Right ventricle myocardium inferior (tissue), 1 donor: Measurements from ENCODE around the gene TTLL11. TPM values are rescaled to one million over a fixed set of nuclear protein-coding genes. Genes with fewer than 3 reads are reported as not detected.
"Not testable (repeated sequence)": the region's sequence is repeated elsewhere in the genome, so short reads cannot be mapped to it uniquely, and the experiment has no call there.

Experiments used
- ATAC-seq: fragments of 200-7000 bp; cut with Tn5 transposase; one replicate; pipeline ENCODE4 v1.9.1; 2020; ENCODE audit warnings: mild to moderate bottlenecking, moderate library complexity
- DNase-seq: peaks from one replicate; pipeline ENCODE4 v3.0.0; 2021; ENCODE audit errors: missing footprints
- intact Hi-C: fragments of 100-400 bp; cut with DNase I; formaldehyde crosslinking; loops from one replicate; pipeline ENCODE4 v1.11.0; 2022
- total RNA-seq: library from RNA; stranded (reverse); fragmentation: NEBNext Ultra II Directional; extraction: Animal tissue kit (Norgen Biotek cat#: 25700); gene quantifications from one replicate; pipeline ENCODE4 v1.2.1, GENCODE V29; 2021
- donor health status: DM: no; HTN: yes; CAD: no; lungs with severe emphysema.

Gene TTLL11
- total RNA-seq, 1 donor from 2014 or later, result 5.0 TPM

DNA sequence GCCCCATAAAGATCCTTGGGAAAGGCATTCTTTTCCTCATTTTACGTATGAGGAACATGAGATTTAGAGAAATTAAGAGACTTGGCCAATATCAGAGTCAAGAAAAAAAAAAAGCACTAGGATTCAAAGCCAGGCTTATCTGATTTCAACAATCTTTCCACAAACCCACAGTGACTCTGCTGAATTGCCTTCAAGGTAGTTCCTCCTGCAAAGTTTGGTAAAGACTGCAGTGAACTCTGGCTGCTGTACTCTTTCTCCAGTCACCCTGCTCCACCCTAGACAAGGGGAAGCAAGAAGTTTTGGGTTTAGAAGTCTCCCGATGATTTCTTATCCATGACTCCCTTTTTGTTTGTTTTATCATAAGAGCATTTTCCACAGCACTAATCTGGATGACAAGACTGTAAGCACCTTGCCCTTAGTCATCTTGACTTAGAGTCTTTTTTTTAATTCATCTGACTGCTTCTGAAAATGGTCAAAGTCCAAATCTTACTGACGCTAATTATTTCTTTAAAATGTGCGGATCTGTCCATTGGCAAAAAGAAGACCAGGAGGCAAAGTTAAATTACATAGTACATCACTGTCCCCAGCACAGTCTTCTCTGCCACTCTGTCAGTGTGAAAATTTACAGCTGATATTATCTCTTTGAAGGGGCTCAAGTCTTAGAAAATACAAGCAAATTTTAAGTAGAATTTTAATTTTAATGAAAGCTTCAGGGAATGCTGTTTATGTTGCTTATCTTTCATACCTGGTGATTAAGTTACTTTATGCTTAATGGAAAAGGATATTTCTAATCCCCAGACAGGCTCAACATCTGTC, 180.1 kb downstream of the TTLL11 start:
- no peak for ATAC-seq
- intact Hi-C loops, result no loop called here
- DNase-seq, result no peak

DNA sequence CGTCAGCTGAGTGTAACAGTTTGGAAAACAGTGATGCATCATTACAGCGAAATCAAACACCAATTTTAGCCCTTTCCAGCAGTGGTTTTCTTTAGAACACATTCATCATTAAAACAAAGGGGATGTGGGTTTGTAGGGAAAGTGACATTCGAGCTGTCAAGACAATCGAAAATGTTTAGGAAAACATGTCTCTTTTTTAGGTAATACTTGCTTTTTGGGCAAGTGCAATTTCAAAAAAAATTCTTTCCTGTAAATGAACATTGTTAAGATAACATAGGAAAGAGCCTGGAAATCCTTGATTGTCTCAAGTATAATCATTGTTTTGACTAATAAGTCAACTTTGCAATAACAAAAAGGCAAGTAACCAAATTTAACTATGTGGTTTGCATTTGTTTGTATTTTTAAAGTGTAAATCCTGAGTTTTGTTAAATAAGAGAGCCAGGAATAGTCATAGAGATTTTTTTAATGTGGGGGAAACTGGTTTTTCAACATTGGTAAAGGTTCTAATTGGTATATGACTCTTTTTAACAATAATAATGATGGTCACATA, 182.5 kb downstream of the TTLL11 start:
- no peak for DNase-seq
- no peak for ATAC-seq
- intact Hi-C loops, result no loop called here

DNA sequence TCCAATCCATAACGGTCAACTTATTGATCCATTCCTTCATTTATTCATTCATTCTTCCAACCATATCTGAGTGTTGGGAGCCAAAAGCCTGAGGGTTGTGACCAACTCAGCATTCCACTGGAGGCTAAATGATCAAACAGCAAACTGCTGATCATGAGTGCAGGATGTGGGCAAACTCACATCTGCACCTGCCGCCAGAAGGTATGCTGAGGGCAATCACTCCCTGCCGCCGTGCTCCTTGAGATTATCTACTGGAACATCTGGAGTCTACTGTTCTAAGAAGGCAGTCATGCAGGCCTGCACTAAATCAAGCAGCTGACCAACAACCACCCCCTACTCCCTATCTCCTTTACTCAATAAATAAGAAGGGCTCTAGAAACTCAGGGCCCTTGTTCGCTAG, 184.0 kb downstream of the TTLL11 start:
- ATAC-seq (no peak), DNase-seq (no peak)
- intact Hi-C loops, result no loop called here

DNA sequence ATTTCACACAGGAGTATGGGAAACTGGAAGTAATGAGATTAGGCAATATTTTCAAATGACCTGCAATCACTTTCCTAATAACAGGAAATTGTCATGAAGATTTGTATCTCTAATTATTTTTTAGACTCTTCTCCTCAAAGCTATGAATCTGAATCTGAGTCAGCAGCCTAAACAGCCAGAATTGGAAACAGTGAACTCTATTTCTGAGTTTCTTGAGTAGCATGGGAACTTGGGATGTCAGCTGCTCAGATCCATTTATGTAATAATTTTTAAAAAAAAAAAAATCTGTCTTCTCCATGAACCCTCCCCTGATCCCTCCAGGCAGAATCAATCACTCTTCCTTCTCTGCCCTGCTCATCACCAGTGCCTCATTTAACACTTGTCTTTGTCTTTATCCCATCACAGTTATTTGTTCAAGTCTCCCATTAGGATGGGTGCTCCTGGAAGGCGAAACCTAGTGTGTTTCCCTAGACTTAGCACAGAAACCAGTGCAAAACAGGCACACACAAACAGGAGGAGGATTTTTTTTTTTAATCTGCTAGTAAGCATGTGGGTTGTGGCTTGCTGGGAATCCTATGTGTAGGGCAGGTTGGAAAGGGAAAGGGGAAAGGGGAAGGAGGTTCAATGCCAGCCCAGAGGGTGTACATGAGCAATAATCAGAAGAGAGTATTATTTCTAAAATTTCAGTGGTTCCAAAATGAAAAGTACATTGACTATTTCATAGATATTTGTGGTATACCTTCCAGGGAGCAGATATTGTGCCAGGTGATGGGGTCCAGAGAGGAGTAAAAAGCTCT, 186.8 kb downstream of the TTLL11 start:
- ATAC-seq (no peak), DNase-seq (no peak)
- intact Hi-C loops, result no loop called here

DNA sequence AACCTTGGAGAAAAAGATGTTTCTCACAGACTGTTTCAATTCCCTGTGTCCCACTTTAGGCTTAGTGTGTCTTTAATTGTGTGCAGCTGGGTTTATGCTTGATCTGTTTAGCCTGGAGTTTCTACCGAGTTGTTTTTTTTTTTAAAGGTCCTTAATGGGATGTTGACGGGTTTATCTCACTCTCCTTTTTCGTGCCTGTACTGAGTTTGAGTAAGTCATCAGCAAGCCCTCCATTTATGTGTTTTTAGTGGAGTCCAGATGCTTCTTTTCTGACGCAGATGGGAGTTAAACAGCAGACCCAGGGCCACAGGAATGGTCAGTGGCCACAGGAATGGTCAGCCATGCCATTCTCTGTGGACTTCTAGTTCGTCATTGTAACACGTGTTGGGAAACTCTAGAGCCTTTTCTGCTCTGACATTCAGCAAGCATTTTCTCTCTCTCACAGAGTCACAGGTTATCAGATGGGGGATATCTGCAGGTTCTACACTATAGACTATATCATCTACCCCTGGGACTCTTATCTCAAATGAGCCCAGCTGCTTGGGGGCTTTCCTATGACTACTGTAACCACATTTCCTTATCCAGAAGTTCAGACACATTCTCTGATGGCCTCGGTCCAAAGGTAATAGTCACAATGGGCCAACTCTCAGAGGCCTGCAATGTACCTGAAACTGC, 190.5 kb downstream of the TTLL11 start:
- DNase-seq, result no peak

DNA sequence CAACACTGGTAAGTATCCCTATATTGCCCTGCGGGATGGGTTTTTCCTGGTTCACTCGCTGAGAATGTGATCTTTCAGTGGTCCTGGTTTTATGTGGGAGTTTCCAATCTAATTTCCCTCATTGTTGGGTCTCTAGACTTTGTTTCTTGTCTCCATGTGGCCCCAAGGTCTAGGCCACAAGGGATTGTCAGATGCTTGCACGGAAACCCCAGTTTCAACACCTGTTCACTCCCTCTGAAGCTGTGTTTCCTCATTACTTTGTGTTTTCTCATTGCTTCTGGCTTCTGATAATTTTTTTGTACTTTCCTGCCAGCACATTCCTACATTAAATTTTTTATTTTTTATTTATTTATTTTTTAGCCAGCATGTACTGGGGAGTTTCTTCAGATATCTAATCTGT, 191.5 kb downstream of the TTLL11 start:
- intact Hi-C loops, result no loop called here
- ATAC-seq, result no peak
- no peak for DNase-seq

More for the DNA sequence above, 190.5 kb downstream of the TTLL11 start:
- peak; percentile 85 for ATAC-seq
- intact Hi-C loops, result no loop called here

DNA sequence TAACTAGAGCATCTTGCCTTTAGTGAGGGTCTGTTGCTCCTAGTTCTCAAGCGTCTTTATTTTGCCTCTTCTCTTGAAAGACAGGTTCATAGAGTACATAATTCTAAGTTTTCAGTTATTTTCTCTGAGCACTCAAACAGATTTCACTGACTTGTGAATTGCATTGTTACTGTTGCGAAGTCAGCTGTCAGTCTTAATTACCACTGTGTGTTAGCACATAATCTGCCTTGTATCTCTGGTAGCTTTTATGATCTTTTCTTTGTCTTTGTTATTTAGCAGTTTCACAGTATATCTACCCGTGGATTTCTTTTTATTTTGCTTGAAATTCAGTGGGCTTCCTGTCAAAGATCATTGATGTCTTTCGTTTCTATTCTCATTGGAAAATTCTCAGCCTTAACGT, 192.9 kb downstream of the TTLL11 start:
- DNase-seq (no peak), ATAC-seq (no peak)
- intact Hi-C loops, result no loop called here

DNA sequence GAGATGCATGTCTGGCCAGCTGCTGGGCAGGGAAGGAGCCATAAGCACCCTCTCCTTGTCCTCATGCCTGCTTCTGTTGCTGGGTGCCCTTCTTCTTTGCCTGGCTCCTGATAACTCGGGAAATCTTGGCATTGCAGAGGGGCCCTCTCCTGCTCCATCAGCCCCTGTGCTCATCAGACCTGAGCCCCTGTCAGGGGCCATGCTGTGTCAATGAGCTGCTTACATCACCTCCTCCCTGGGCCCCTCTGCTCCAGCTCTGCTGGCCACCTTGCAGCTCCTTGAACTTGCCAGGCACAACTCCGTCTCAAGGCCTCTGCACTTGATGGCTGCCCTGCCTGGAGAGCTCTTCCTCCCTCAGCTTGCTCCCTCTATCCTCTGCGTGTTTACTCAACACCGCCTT, 194.3 kb downstream of the TTLL11 start:
- intact Hi-C loops, result no loop called here
- DNase-seq (no peak), ATAC-seq (no peak)

DNA sequence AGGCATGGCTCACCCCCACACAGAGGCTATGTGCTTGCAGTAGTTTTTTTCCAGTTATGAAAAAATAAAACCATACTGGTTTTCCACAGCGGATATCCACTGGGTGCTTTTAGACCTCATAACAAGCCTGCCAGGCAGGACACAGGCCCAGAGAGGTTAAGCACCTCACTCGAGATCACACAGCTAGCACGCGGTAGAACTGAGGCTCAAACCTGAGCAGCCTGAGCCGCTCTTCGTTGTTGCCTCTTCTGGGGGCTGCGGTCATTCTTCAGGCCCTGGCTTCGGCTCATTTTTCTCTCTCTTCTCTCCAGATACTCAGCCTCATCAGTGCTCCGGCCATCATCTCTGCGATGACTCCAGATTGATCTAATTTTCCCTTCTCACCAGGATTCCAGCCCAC, 196.0 kb downstream of the TTLL11 start:
- DNase-seq (no peak), ATAC-seq (no peak)
- intact Hi-C loops, result no loop called here

DNA sequence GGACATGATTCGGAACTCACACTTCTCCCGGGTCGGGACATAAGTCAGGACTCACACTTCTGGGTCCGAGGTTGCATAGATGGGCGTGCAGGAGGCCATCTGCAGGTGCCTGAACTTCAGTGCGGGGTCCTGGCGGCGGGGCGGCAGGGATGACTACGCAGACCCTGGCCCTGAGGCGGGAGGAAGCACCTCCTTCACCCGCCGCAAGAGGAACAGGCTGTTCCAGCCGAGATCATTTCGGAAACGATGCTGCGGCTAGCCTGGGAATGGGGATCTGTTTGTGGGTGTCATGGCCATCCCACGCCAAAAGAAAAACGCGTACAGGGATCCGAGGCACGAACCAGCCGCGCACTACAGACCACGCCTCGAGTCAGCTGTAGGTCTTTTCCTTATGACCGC, 196.6 kb downstream of the TTLL11 start:
- no peak for DNase-seq
- intact Hi-C loops, result no loop called here

DNA sequence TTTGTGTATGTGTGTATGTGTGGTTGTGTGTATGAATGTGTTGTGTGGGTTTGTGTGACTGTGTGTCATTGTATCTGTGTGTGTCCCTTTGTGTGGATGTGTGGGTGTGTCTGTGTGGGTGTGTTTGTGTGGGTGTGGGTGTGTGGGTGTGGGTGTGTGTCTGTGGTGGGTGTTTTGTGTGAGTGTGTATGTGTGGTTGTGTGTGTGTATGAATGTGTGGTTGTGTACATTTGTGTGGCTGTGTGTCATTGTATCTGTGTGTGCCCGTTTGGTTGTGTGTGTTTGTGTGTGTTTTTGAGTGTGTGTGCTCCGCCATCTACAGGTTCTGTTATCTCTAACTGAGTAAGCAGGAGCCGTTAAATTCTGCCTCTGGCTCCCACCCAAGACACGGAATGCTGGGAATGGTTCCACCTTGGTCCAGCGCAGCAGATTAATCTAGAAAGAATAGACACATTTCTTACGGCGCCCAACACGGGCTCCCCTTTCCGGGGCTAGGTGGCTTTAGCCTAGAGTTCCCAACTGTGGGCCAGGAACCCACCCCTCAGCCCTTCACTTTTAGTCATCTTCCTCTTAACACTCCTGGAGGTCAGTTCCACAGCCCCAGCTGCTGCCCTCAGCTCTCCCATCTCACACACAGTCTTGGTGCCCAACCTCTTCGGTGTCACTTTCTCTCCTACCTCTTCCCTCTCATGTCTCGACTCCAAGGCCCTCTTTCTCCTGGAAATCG, 197.1 kb downstream of the TTLL11 start:
- intact Hi-C loops, result no loop called here
- peak; percentile 71 for ATAC-seq
- DNase-seq, result no peak

More for the DNA sequence above, 196.6 kb downstream of the TTLL11 start:
- ATAC-seq, result no peak

DNA sequence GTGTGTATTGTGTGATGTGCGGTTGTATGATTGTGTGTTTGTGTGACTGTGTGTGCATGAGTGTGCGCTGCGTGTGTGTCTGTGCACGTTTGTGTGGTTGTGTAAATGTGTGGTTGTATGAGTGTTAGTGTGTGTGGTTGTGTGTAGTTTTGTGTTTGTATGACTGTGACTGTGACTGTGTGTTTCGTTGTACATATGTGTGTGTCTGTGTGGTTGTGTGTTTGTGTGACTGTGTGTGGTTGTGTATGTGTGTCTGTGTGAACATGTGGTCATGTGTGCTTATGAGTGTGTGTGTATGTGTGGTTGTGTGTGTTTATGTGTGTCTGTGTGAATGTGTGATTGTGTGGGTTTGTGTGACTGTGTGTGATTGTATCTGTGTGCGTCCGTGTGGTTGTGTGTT, 197.8 kb downstream of the TTLL11 start:
- no peak for DNase-seq
- intact Hi-C loops, result no loop called here
- no peak for ATAC-seq

DNA sequence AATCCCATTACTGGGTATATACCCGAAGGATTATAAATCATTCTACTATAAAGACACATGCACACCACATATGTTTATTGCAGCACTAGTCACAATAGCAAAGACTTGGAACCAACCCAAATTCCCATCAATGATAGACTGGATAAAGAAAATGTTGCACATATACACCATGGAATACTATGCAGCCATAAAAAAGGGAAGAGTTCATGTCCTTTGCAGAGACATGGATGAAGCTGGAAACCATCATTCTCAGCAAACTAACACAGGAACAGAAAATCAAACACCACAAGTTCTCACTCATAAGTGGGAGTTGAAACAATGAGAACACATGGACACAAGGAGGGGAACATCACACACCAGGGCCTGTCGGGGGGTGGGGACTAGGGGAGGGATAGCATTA, 198.7 kb downstream of the TTLL11 start:
- ATAC-seq, DNase-seq, intact Hi-C loops: not testable (repeated sequence)

DNA sequence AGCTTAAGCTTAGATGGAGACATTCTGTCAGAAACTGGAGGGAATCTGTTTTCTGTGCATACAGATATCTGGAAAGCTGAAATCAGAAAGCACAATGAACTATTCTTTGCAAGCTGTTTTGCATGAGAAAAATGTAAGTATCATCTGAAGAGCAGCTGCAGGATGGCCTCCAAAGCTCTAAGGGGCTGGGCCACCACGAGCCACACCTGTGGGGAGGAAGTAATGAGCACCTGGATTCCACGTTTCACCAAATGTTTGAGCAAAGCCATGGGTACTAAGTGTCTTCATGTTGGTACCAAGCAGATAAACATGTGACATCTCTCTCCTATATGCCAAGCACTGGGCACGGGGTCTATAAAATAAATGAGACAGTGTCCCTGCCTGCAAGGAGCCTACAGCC, 199.3 kb downstream of the TTLL11 start:
- DNase-seq (no peak), ATAC-seq (no peak)
- intact Hi-C loops, result no loop called here

DNA sequence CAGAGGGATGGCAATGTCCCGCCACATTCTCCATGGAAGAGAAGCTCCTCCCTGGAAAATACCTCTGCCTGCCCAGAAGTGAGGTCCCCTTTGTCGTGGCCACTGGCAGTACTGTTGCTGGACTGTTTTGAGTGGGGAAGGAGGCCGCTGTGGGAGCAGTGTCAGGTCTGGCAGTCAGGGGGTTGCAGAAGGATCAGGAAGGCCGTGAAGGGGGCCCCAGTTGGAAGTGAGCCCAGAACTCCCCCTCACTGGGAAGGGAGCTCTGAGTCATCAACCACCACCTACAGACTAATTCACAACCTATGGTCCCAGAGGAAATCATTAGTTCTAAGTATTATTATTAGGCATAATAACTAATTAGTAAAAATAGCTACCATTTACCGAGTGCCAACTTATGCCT, 200.4 kb downstream of the TTLL11 start:
- no peak for ATAC-seq
- intact Hi-C loops, result no loop called here

DNA sequence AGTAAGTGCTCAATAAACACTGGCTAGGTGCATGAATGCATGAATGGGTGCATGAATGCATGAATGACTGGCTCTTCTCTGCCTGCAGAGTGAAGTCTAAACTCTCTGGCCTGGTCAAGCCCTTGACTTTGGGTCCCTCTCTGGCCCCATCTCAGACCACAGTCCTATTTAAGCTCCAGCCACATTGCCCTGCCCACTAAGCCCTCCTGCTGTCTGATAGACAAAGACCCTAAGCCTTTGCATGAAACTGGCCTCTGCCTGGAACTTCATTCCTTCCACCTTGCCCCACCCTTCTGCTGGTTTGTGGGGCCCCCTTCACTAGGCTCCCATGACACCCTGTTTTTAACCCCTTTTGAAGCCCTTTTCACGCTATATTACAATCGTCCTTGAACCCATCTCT, 202.4 kb downstream of the TTLL11 start:
- ATAC-seq (no peak), DNase-seq (no peak)
- intact Hi-C loops, result no loop called here

More for the DNA sequence above, 200.4 kb downstream of the TTLL11 start:
- no peak for DNase-seq

DNA sequence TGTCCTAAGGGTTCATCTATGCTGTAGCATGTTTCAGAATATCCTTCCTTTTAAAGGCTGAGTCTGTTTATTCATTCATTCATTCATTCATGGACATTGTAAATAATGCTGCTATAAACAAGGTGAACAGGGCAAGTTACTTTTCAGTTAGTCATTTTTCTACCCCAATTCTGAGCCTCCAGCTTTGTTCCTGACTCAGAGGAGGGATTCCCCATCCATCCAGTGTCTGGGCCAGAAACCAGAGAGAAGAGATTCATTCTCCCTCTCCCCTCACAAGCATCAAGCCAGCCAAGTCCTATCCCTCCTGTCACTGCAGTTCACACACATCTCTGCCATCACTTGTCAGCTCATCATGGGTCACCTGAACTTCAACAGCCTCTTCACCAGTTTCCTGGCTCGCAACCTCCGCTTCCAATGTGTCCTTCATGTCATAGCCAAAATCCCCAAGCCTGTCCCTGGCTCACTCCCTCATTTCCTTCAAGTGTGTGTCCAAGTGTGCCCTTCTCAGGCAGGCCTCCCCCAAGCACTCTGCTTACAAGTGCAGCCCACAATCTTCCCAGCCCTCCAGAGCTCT, 203.0 kb downstream of the TTLL11 start:
- ATAC-seq (peak; percentile 51), DNase-seq (no peak)
- intact Hi-C loops, result no loop called here

DNA sequence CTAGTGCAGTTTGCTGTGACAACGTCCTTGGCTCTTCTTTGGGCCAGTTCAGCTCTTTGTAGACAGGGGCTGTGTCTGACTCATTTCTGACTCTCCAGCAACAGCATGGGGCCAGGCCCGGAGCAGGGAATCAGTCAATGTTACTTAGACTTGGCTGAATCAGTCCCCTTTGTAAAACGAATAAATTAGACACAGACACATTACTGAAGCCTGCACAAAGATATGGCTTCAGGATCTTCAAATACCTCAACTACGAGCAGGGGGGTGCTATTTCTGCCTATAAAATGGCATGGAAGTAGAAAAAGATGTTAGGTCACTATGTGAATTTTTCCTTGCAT, 204.7 kb downstream of the TTLL11 start:
- no peak for DNase-seq

More for the DNA sequence above, 204.7 kb downstream of the TTLL11 start:
- intact Hi-C loops, result no loop called here
- ATAC-seq, result no peak
